CD14-positive monocyte (primary cell): ENCODE data around the gene EEF1AKMT3. TPM values are rescaled to one million over a fixed set of nuclear protein-coding genes. Genes with fewer than 3 reads are reported as not detected.

Experiments
- DNase-seq, 3 donors: peaks; one replicate each; pipeline ENCODE4 v3.0.0-alpha.2; 2011 to 2022
- H2AFZ ChIP-seq: 2 replicates; pipeline ENCODE4 v1.6.0; 2012; ENCODE audit warnings: mild to moderate bottlenecking, low read depth, low read length, inconsistent platforms; ENCODE audit not compliant: insufficient read depth, poor library complexity, severe bottlenecking
- H3K27ac ChIP-seq, 2 donors: 1 replicate in 1 of 2; 2 replicates in 1 of 2; pipeline ENCODE4 v1.5.1; 2012 to 2013; ENCODE audit warnings: low read length in 2 of 2, control low read depth in 1 of 2, inconsistent platforms in 1 of 2, low read depth in 1 of 2, mild to moderate bottlenecking in 1 of 2
- H3K27me3 ChIP-seq, 2 donors: one replicate each; pipeline versions ENCODE4 v1.6.0 to v1.6.1; 2011 to 2013; ENCODE audit warnings: low read length in 2 of 2; ENCODE audit not compliant: control insufficient read depth in 2 of 2, insufficient read depth in 2 of 2
- H3K36me3 ChIP-seq, 2 donors: replicated peaks in 1 of 2; 1 replicate in 1 of 2; 2 replicates in 1 of 2; pipeline versions ENCODE4 v1.5.1 to v1.6.1; 2012 to 2013; ENCODE audit warnings: low read length in 2 of 2, control low read depth in 1 of 2, inconsistent platforms in 1 of 2, mild to moderate bottlenecking in 1 of 2; ENCODE audit not compliant: insufficient read depth in 2 of 2, control insufficient read depth in 1 of 2
- H3K4me1 ChIP-seq, 2 donors: 1 replicate in 1 of 2; 2 replicates in 1 of 2; pipeline versions ENCODE4 v1.5.1 to v1.6.1; 2012 to 2013; ENCODE audit warnings: low read length in 2 of 2, control low read depth in 1 of 2, inconsistent platforms in 1 of 2, mild to moderate bottlenecking in 1 of 2, moderate library complexity in 1 of 2; ENCODE audit not compliant: insufficient read depth in 2 of 2, control insufficient read depth in 1 of 2
- H3K4me2 ChIP-seq: replicated peaks from 2 replicates; pipeline ENCODE3; 2012; ENCODE audit warnings: low read length, moderate library complexity, mild to moderate bottlenecking; ENCODE audit not compliant: poor library complexity, severe bottlenecking; ENCODE audit errors: extremely low read depth
- H3K4me3 ChIP-seq, 3 experiments: fragments of 200-600 bp in 1 of 3; sonication (generic) in 1 of 3; replicated peaks in 1 of 3; 1 replicate in 2 of 3; 2 replicates in 1 of 3; pipeline ENCODE4 v1.5.1; 2011 to 2013; ENCODE audit warnings: low read length in 3 of 3, mild to moderate bottlenecking in 3 of 3, control low read depth in 2 of 3, low read depth in 2 of 3, inconsistent platforms in 1 of 3, moderate library complexity in 1 of 3
- H3K79me2 ChIP-seq: 2 replicates; pipeline ENCODE4 v1.6.0; 2012; ENCODE audit warnings: mild to moderate bottlenecking, control low read depth, inconsistent platforms, low read length, moderate library complexity; ENCODE audit not compliant: insufficient read depth
- H3K9ac ChIP-seq: 2 replicates; pipeline ENCODE4 v1.6.0; 2017; ENCODE audit warnings: low read length, mild to moderate bottlenecking; ENCODE audit not compliant: insufficient read depth, poor library complexity, severe bottlenecking
- H3K9me3 ChIP-seq, 2 donors: replicated peaks in 1 of 2; 1 replicate in 1 of 2; 2 replicates in 1 of 2; pipeline versions ENCODE4 v1.5.1 to v1.6.1; 2012 to 2013; ENCODE audit warnings: low read length in 2 of 2, control low read depth in 1 of 2; ENCODE audit not compliant: control insufficient read depth in 1 of 2, insufficient read depth in 1 of 2
- H4K20me1 ChIP-seq: 2 replicates; pipeline ENCODE4 v1.6.0; 2012; ENCODE audit warnings: mild to moderate bottlenecking, low read length, control low read depth, moderate library complexity; ENCODE audit not compliant: insufficient read depth
- H3K27ac Mint-ChIP-seq, 7 donors: one replicate each; pipeline ENCODE4 v1.8.0; 2020; ENCODE audit warnings: mild to moderate bottlenecking in 7 of 7, mixed read lengths in 7 of 7, moderate library complexity in 6 of 7, inconsistent platforms in 2 of 7
- H3K27me3 Mint-ChIP-seq, 3 donors: one replicate each; pipeline ENCODE4 v1.8.0; 2021 to 2022; ENCODE audit warnings: low read depth in 3 of 3, mild to moderate bottlenecking in 3 of 3, mixed read lengths in 3 of 3, moderate library complexity in 3 of 3, inconsistent platforms in 1 of 3
- H3K36me3 Mint-ChIP-seq, 2 donors: one replicate each; pipeline ENCODE4 v1.8.0; 2020; ENCODE audit warnings: mixed read lengths in 2 of 2, inconsistent platforms in 1 of 2, mild to moderate bottlenecking in 1 of 2
- H3K4me1 Mint-ChIP-seq: one replicate; pipeline ENCODE4 v1.8.0; 2020; ENCODE audit warnings: mild to moderate bottlenecking, mixed read lengths
- H3K4me3 Mint-ChIP-seq, 2 donors: one replicate each; pipeline ENCODE4 v1.8.0; 2020; ENCODE audit warnings: mild to moderate bottlenecking in 2 of 2, mixed read lengths in 2 of 2, moderate library complexity in 1 of 2
- H3K9me3 Mint-ChIP-seq, 7 donors: one replicate each; pipeline ENCODE4 v1.8.0; 2020 to 2022; ENCODE audit warnings: mixed read lengths in 7 of 7, mild to moderate bottlenecking in 6 of 7, moderate library complexity in 6 of 7, inconsistent platforms in 2 of 7
- WGBS: methylation state at CpG from one replicate; pipeline ENCODE4 v1.1.5; 2013; ENCODE audit warnings: missing lambda C conversion rate; ENCODE audit not compliant: insufficient coverage; 5-methylcytosine and 5-hydroxymethylcytosine counted together
- intact Hi-C, 2 donors: fragments of 100-400 bp; cut with micrococcal nuclease; formaldehyde crosslinking; loops; one replicate each; pipeline versions ENCODE4 v1.15.0 to v1.15.1; 2023
- polyA plus RNA-seq, 3 donors: library from polyadenylated mRNA; depleted of rRNA in 1 of 3; unstranded in 2 of 3; stranded (reverse) in 1 of 3; fragments of 300-500 nt in 2 of 3; fragments of >200 nt in 1 of 3; fragmentation: Illumina TruSeq in 2 of 3; gene quantifications; 1 replicate in 2 of 3; 2 replicates in 1 of 3; pipeline ENCODE4 v1.2.3, GENCODE V29; 2012 to 2021
- TF ChIP-seq, protein P1 (sequence below): fragments of 200-600 bp; IDR thresholded peaks from one replicate; pipeline ENCODE4 v1.8.0; 2022; ENCODE audit warnings: antibody characterized with exemption, mild to moderate bottlenecking

EEF1AKMT3 gene
- polyA plus RNA-seq, 3 donors = 3.4 to 4.2 (median 3.4) TPM

DNA sequence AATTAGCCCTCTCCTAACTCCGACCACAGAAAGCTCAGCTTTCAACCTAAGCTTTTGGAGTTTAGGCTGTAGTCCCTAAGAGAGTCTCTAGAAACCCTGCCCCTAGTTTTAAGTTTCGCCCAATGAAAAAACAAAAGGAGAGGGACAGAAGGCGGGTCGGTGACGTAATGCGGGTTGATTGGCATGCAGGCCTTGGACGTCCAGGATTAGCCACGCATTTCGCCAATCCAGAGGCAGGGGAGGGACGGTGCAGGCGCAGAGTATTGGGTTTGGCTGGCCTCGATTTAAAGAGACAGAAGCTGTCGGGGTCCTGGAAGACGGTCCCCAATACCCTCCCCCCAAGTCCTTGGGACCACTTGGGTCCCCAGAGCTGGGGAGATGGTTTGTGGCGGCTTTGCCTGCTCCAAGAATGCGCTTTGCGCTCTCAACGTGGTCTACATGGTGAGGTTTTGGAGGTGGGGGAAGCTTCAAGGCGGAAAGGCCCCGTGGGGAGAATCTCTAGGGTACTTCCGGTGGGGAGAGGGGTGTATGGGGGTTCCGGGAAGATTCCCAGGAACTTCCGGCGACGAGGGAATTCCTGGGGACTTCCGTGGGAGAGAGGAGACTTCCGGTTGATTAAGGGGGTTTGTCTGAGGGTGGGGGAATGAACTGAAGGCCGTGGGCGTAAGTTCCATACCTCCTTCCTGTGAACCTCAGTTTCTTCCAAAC is 27.5 kb upstream of the EEF1AKMT3 start, which contains the start of gene TSPAN31:
Gene TSPAN31, plus strand, starts transcription at position 263 of the 708 bp plus-strand sequence. Its CDS starts 116 bp downstream, at position 379.
- Mint-ChIP-seq H3K4me1 (peaks cover 44% of the 10 kb centered on the region), H3K9me3 (no peaks in the 10 kb centered on the region), H3K4me3 (peak within 1 kb of the TSS; percentile 89 to 93), H3K36me3 (peaks cover 17 to 33% of the 10 kb centered on the region in 2 donors), H3K27me3 (peaks cover 0 to 1% (median 0%) of the 10 kb centered on the region in 3 donors), H3K27ac (peak within 1 kb of the TSS; percentile 92 to 98 (median 96))
- Histone ChIP-seq H4K20me1 (no peaks in the 10 kb centered on the region), H3K79me2 (peaks cover 15% of the 10 kb centered on the region), H3K27ac (peak within 1 kb of the TSS; percentile 78 to 89), H2AFZ (peak within 1 kb of the TSS; percentile 79), H3K4me2 (peak within 1 kb of the TSS; percentile 86), H3K4me3 (peak within 1 kb of the TSS; percentile 69 to 84 (median 81)), H3K4me1 (peaks cover 40 to 45% of the 10 kb centered on the region in 2 donors), H3K9ac (peak within 1 kb of the TSS; percentile 83), H3K9me3 (no peaks in the 10 kb centered on the region), H3K36me3 (peaks cover 14 to 33% of the 10 kb centered on the region in 2 donors), H3K27me3 (no peaks in the 10 kb centered on the region)
- intact Hi-C loops = loop anchor here in 1 of 2 donors (5.0 to 10.0 kb wide), 2 partner anchors 53 to 190 kb away; partner anchors contain the start of gene OS9
- 0% methylated on average over 21 of the region's 29 CpGs for WGBS
- peak; percentile 96 to 97 (median 97) for DNase-seq
- TF ChIP-seq, protein P1, sequence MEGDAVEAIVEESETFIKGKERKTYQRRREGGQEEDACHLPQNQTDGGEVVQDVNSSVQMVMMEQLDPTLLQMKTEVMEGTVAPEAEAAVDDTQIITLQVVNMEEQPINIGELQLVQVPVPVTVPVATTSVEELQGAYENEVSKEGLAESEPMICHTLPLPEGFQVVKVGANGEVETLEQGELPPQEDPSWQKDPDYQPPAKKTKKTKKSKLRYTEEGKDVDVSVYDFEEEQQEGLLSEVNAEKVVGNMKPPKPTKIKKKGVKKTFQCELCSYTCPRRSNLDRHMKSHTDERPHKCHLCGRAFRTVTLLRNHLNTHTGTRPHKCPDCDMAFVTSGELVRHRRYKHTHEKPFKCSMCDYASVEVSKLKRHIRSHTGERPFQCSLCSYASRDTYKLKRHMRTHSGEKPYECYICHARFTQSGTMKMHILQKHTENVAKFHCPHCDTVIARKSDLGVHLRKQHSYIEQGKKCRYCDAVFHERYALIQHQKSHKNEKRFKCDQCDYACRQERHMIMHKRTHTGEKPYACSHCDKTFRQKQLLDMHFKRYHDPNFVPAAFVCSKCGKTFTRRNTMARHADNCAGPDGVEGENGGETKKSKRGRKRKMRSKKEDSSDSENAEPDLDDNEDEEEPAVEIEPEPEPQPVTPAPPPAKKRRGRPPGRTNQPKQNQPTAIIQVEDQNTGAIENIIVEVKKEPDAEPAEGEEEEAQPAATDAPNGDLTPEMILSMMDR = no peak

DNA sequence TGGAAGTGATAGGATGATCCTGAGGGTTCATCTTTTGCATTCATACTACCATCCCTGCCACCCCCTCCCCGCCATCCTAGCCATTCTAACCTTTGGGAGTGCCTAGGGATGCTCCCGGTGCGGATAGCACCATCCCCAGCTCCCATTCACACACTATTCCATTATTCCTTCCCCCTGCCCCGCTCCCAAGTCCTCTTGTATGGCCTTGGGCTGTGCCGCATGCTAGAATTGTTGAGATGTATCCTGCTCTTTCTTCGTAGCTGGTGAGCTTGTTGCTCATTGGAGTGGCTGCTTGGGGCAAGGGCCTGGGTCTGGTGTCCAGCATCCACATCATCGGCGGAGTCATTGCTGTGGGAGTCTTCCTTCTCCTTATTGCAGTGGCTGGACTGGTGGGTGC is 26.9 kb upstream of the EEF1AKMT3 start:
- peaks cover 15% of the 10 kb centered on the region for H3K79me2 ChIP-seq
- no peak for DNase-seq
- peaks cover 0 to 1% (median 0%) of the 10 kb centered on the region in 3 donors for H3K27me3 Mint-ChIP-seq
- H2AFZ ChIP-seq = peak overlapping the region; percentile 79
- H3K4me1 ChIP-seq = peaks cover 36 to 39% of the 10 kb centered on the region in 2 donors
- H3K9me3 Mint-ChIP-seq = no peaks in the 10 kb centered on the region
- TF ChIP-seq, protein P1 = no peak
- peak overlapping the region; percentile 78 to 89 for H3K27ac ChIP-seq
- H3K4me2 ChIP-seq = peak overlapping the region; percentile 86
- no peaks in the 10 kb centered on the region for H3K27me3 ChIP-seq
- H3K9ac ChIP-seq = peak overlapping the region; percentile 83
- intact Hi-C loops = loop anchor here in 1 of 2 donors (10.0 kb wide), 1 partner anchor 189 kb away; no protein-coding TSS in a partner anchor
- no peaks in the 10 kb centered on the region for H4K20me1 ChIP-seq
- H3K36me3 Mint-ChIP-seq = peaks cover 21 to 37% of the 10 kb centered on the region in 2 donors
- H3K4me3 ChIP-seq = peak overlapping the region; percentile 69 to 84 (median 81)
- peak overlapping the region; percentile 92 to 98 (median 96) for H3K27ac Mint-ChIP-seq
- H3K9me3 ChIP-seq = no peaks in the 10 kb centered on the region
- H3K36me3 ChIP-seq = peaks cover 14 to 36% of the 10 kb centered on the region in 2 donors
- WGBS = 71% methylated on average over 2 of the region's 8 CpGs
- H3K4me1 Mint-ChIP-seq = peaks cover 40% of the 10 kb centered on the region
- peak overlapping the region; percentile 89 to 93 for H3K4me3 Mint-ChIP-seq
